Neural progenitor cell (in vitro differentiated cells): ENCODE measurements around the gene ZFAND2B.

ENCODE experiments used
- CTCF ChIP-seq: fragments of 200-600 bp; sonication (generic); IDR thresholded peaks from 2 replicates; pipeline ENCODE4 v1.5.1; 2017; ENCODE audit warnings: antibody characterized with exemption, mild to moderate bottlenecking
- EZH2 ChIP-seq: fragments of 200-600 bp; sonication (generic); IDR thresholded peaks from 2 replicates; pipeline ENCODE4 v1.6.1; 2017; ENCODE audit warnings: antibody characterized with exemption, mild to moderate bottlenecking, moderate library complexity
- EZH2phosphoT487 ChIP-seq: fragments of 200-600 bp; sonication (generic); IDR thresholded peaks from 2 replicates; pipeline ENCODE4 v1.6.1; 2017; ENCODE audit warnings: antibody characterized with exemption

- no peak for TF ChIP-seq CTCF
- no peak for TF ChIP-seq EZH2
- TF ChIP-seq EZH2phosphoT487 = no peak
Observed at GRCh38 chr2:219223831-219224610, 17.4 kb downstream of the ZFAND2B start.
